Coronary artery (tissue), 2 donors: Measurements from ENCODE around the gene PPP1R37.

Experiments
- DNase-seq: peaks from one replicate; pipeline ENCODE4 v3.0.0-alpha.2; 2017; ENCODE audit warnings: low spot score
- H3K27ac ChIP-seq, 2 donors: fragments of 200-600 bp; sonication (generic); one replicate each; pipeline ENCODE4 v1.5.1; 2016 to 2019
- H3K4me3 ChIP-seq: fragments of 200-600 bp; sonication (generic); 2 replicates; pipeline ENCODE4 v1.5.1; 2016; ENCODE audit warnings: mild to moderate bottlenecking, moderate library complexity
- TF ChIP-seq, protein P1 (sequence below): fragments of 200-600 bp; sonication (generic); IDR thresholded peaks from one replicate; pipeline ENCODE4 v1.5.1; 2019; ENCODE audit warnings: antibody characterized with exemption

Gene PPP1R37

DNA sequence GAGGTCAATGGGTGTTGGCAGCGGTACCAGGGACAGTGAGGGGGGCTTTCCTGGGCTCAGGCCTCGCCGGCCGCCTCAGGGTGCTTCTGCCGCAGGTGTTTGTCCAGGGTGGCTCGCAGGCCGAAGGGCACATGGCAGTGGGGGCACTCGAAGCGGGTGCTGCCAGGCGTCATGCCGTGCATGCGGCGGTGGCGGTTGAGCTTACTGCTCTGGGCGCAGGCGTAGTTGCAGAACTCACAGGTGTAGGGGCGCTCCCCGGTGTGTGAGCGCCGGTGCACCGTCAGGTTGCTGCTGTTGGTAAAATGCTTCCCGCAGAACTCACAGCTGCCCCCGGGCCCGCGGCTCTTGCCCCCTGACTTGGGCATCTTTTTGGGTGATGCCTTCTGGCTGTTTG, 21.4 kb upstream of the PPP1R37 start:
- TF ChIP-seq, protein P1, sequence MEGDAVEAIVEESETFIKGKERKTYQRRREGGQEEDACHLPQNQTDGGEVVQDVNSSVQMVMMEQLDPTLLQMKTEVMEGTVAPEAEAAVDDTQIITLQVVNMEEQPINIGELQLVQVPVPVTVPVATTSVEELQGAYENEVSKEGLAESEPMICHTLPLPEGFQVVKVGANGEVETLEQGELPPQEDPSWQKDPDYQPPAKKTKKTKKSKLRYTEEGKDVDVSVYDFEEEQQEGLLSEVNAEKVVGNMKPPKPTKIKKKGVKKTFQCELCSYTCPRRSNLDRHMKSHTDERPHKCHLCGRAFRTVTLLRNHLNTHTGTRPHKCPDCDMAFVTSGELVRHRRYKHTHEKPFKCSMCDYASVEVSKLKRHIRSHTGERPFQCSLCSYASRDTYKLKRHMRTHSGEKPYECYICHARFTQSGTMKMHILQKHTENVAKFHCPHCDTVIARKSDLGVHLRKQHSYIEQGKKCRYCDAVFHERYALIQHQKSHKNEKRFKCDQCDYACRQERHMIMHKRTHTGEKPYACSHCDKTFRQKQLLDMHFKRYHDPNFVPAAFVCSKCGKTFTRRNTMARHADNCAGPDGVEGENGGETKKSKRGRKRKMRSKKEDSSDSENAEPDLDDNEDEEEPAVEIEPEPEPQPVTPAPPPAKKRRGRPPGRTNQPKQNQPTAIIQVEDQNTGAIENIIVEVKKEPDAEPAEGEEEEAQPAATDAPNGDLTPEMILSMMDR = no peak
- H3K27ac ChIP-seq = no peak overlapping the region
- no peak overlapping the region for H3K4me3 ChIP-seq
- DNase-seq = no peak

DNA sequence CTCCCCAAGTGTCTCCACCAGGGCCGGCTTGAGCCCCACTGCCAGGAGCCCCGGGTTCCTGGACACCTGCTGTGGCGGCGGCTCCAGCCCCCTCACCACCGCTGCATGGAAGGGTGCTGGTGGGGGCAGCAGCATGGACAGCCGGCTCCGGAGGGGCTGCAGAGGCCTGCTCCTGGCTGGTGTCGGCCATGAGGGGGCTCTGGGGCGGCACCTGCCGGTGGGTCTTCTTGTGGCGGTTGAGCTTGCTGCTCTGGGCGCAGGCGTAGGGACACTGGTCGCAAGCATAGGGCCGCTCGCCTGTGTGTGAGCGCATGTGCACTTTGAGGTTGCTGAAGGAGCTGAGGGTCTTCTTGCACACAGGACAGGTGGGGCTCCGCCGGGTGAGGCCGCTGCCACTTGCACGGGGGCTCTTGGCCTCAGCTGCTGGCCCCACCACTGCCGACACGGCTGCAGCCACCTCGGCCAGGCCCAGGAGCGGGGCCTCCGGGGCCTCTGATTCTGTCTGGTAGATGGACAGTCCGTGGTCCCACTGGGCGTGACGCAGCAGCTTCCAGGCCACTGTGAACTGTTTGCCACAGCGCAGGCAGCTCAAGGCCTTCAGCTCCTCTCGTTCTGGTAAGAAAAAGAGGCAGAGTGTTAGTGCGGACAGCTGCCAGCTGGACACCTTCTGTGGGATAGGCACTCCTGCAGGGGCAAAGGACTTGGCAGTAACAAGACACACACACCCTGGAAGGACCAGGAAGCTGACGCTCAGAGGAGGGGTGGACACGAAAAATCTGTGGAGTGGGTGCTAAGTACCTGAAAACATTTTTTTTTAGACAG, 20.8 kb upstream of the PPP1R37 start:
- DNase-seq = no peak
- no peak overlapping the region for H3K4me3 ChIP-seq
- no peak overlapping the region for H3K27ac ChIP-seq
- TF ChIP-seq, protein P1 = no peak

DNA sequence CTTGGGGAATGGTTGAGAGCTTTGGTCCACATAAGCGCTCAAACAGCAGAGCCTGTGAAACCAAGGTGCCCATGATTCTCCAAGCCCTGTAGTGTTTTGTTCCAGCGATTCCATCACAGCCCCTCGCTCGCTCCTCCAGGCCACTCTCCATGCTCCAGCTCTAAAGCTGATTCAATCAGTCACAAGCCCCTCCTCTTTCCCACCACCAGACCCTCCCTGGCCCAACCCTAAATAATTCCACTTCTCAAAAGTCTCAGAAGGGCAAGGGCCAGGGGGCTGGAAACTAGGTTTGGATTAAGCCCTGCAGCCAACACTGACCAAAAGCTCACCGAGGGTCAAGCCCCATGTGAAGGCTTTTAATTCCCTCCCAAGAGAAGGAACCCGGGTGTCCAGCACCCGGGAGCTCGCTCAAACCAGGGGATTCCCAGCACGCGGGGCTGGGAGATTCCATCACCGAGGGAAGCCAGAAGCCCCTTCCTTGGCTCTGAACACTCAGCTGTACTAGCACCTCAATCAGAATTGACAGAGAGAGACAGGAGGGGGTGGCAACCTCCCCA, 18.2 kb upstream of the PPP1R37 start:
- TF ChIP-seq, protein P1 = no peak
- no peak for DNase-seq
- Histone ChIP-seq H3K27ac (peak overlapping the region in 1 of 2 donors; percentile 83), H3K4me3 (peak overlapping the region; percentile 74)

DNA sequence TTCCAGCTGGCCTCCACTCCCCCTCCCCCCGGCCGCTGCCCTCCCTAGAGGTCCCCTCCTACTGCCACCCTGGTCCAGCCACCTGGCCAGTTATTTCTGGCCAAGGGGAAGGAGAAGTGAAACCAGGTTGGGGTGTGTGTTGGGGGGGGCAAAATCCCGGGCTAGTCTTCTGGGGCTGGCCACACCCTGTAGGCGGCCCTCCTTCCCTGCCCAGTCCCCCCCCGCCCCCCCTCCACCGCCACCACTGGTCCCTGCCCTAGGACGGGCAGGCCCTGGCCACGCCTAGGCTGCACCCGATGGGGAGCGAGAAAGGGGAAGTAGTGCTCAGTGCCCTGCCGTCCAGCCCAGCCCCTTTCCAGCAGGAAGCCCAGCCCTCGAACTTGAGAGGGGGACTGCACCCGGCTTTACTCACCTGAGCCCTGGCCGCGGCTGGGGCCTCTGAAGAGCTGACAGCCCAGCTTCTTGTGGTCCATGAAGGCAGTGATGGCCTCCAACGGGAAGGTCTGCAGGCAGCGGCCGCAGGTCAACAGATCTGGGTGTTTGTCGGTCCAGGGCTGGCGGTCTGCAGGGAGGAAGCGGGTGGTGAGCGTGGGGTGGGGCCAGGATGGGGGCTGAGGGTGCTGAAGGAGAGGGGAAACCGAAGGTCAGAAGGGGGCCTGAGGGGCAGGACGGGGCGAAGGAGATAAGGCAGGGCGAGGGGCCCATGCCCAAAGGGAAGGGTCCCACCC, 17.5 kb upstream of the PPP1R37 start:
- Histone ChIP-seq H3K4me3 (peak overlapping the region; percentile 74), H3K27ac (peak overlapping the region in 1 of 2 donors; percentile 83)
- DNase-seq = peak; percentile 84
- TF ChIP-seq, protein P1 = no peak

DNA sequence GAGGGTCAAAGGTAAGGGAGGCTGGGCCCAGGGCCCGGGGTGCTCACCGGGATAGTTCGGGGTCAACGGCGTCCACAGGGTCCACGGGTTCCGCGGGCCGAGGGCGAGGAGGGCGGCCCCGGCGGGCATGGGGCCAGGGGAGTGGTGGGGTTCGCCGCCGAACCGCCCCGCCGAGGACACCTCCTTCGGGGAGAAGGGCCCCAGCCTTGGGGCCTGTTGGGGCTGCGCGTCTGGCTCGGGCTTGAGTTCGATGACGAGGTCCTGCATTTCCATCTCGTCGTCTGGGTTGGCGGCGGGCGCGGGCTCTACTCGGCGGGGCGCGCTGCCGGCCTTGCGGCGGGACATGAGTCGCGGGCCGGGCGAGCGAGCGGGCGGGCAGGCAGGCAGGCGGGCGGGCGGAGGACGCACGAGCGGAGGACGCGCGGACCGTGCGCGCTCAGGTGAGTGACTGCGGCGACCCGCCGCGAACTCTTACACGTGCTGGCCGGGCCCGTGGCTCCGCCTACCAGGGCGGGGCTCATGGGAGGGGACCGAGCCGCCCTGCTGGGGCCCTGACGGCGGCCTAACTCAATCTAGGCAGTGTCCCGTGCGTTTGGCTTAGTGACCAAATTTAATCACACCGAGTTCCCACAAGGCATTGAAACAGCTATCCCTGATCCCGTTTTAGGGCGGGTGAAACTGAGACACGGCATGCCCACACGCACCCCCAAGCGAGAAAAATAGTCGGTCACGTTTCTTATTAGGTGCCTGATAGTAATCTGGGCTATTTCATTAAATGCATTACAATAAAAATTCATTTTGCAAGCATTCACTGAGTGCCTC, 16.7 kb upstream of the PPP1R37 start, which contains the start of gene ZNF296:
Gene ZNF296 (minus strand): TSS at position 450 of the 822 bp plus-strand sequence. CDS start 105 bp downstream, at position 345.
- peak within 1 kb of the TSS; percentile 74 for H3K4me3 ChIP-seq
- TF ChIP-seq, protein P1 = no peak
- no peak for DNase-seq
- peak within 1 kb of the TSS in 1 of 2 donors; percentile 83 for H3K27ac ChIP-seq

DNA sequence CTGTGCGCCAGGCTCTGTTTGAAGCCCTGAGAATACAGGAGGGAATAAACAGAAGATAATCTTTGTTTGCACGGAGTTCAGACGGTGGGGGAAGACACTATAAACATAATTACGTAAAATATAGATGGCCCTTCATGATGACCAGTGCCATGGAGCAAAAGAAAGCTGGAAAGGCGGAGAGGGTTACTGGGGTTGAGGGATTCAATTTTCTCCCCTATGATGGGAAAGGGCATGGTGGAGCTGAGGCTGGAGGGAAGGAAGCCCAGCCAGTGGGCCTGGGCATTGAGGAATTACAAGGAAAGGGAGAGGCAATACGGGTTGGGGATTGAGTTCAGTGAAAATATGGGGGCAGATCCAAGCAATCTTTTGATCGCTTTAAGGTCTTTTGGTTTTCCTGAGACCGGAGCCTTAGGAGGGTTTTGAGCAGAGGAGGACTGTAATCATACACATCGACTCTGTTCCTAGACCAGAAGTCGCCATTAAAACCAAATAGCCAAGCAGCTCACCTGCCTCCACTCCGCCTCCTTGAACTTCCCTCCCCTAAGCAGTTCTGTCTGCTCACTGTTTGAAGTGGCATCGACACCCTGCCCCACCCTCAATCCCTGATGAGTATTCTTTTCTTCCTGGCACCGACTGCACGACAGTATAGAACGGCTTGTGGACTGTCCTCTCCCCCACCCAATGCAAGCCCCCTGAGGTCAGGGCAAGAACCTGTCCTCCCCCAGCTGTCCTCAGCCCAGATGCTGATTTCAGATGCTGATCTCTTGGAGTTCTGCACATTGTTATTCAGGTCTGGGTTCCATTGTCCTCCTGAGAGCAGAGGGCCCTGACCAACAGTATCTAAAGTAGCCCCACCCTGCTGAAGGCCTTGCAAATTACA, 15.9 kb upstream of the PPP1R37 start:
- H3K4me3 ChIP-seq = peak overlapping the region; percentile 74
- no peak for DNase-seq
- H3K27ac ChIP-seq = peak overlapping the region in 1 of 2 donors; percentile 83
- TF ChIP-seq, protein P1 = no peak
